GM18519 (cell line): ENCODE results near the gene AKAP12.
"Not testable (repeated sequence)": the region's sequence is repeated elsewhere in the genome, so short reads cannot be mapped to it uniquely, and the experiment has no call there.

Experiments used
- ATAC-seq: cut with Tn5 transposase; IDR thresholded peaks from one replicate; pipeline ENCODE4 v1.9.1; 2021; ENCODE audit warnings: mild to moderate bottlenecking, moderate library complexity; ENCODE audit not compliant: unreplicated experiment, low FRiP score

The AKAP12 gene

DNA sequence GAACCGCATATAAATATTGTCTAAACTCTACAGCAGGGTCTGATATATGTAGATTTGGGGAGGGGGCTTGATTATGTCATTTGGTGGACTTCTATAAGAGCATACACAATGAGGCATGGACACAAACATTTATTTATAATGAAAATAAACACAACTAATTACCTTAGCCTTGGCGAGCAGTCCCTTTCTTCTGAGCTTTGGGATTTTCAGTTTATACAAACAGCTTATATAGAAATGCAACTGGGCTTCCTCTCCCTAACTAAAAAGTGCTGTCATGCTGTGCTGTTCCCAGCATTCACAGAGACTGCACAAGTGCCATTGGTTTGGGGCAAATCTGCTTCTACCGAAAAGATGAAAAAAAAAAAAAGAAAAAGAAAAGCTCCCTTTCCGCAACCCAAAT lies 69.9 kb downstream of the AKAP12 start:
- ATAC-seq, result no peak

DNA sequence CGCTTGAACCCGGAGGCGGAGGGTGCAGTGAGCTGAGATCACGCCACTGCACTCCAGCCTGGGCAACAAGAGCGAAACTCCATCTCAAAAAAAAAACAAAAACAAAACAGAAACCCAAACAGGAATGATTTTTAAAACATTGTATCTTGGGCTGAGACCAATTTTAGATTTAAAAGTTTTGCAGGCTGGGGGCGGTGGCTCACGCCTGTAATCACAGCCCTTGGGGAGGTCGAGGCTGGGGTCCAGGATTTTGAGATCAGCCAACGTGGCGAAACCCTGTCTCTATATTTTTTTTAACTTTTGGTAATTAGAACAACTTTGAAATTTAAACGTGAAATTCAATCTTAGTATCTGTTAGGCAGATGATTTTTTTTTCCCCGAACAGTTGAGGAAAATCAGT lies 70.5 kb downstream of the AKAP12 start:
- no peak for ATAC-seq

DNA sequence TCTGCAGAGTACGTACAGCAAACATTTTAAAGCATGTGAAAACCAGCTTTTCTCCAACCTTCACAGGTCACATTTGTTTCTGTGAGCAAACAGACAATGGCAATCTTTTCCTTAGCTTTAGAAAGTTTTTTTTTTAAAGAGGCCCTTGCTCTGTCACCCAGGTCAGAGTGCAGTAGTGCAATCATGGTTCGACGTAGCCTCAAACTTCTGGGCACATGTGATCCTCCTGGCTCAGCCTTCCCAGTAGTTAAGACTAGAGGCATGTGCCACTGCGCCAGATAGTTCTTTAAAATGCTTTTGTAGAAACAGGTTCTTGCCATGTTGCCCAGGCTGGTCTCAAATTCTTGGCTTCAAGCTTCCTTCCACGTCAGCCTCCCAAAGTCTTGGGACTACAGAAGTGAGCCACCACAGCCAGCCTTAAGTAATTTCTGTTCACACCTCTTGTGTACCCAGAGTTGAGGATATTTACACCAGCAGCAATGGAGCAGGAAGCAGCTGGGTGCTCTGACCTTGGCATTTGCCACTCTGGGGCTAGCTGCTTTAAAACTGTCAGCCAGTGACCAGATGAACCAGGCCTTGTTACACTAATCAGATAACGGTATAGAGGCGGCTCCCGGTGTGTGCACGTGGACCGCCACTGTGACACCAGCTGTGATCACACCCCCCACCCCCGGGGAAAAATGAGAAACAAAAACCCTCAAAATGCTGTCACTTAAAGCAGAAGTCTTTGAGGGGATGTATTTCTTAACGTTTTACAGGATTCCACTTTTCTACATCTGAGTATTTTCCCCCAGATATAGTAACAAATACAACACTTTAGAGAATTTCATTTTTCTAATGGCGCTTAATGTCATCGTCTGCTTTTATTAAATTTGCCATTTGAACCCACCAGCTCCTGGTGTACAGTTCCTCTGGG lies 71.3 kb downstream of the AKAP12 start:
- ATAC-seq, result no peak

DNA sequence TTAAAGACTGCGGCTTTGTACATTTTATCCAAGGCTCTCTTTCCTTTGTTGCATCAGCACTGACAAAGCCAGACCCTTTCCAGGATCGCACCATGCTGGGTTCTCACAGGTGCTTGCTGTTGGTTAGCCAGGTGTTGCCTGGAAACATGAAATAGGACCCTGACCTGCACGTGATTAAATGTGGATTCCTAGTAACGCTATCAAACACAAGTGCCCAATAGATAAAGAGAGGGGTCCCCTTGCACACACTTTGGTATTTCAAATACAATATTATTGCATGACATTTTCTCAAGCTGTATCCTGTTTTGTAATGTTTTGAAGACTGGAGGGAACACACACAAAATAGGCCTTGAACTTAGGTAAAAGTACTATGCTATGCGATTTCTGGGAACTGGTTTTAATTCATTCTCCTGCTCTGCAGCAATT lies 73.3 kb downstream of the AKAP12 start:
- no peak for ATAC-seq

DNA sequence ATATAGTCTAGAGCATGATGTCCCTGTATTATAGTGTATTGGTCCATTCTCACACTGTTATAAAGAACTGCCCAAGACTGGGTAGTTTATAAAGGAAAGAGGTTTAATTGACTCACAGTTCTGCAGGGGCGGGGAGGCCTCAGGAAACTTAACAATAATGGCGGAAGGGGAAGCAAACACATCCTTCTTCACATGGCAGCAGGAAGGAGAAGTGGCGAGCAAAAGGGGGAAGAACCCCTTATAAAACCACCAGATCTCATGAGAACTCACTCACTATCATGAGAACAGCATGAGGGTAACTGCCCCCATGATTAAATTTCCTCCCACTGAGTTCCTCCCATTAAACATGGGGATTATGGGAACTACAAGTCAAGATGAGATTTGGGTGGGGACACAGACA lies 75.9 kb downstream of the AKAP12 start:
- not testable (repeated sequence) for ATAC-seq

DNA sequence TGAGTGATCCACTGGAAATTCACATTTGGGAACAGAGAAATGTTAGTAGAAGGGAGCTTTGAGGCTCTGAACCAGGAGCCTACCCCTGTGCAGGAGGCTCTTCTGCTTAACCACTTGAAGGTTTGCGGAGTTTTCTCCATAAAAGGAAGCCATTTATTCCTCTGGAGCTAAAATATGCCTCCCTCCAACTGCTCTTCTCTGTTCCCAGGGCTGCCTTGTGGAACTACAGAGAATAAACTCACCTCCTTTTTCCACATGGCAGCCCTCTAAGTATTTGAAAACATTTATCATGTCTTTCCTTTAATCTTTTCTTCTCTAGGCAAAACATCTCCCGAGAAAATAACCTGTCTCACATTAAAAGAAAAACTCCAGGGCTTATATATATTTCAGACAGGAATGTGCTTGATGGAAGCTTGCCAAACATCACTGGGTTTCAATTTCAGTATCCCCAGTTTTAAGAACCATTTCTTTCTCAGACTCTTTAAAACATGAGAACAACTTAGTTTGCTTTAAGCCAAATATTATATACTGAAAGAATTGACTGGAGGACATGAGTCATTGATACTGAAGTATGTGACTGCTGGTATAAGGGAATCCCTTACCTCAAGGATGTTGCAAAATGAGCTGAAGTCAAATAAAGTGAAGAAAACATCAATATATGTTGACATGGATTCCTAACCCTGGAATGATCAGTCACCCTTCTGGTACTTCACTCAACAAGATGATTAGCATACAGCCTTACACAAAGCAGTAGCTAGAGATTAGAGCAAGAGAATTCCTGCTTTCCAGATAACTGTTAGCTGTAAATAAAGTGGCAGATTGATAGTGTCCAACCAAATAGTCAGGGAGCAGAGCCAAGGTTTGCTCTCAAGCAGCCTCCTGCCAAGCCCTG lies 77.6 kb downstream of the AKAP12 start:
- ATAC-seq, result no peak

DNA sequence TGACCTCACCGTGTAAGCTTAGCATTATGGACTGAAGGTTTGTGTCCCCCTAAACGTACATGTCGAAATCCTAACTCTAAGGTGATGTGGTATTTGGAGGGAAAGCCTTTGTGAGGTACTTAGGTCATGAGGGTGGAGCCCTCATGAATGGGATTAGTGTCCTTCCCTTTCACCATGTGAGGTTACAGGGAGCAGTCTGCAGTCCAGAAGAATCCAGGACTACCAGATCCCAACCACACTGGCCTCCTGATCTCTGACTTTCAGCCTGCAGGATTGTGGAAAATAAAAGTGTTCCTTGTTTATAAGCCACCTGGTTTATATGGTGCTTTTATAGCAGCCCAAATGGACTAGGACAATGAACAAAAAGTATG lies 78.2 kb downstream of the AKAP12 start:
- no peak for ATAC-seq

DNA sequence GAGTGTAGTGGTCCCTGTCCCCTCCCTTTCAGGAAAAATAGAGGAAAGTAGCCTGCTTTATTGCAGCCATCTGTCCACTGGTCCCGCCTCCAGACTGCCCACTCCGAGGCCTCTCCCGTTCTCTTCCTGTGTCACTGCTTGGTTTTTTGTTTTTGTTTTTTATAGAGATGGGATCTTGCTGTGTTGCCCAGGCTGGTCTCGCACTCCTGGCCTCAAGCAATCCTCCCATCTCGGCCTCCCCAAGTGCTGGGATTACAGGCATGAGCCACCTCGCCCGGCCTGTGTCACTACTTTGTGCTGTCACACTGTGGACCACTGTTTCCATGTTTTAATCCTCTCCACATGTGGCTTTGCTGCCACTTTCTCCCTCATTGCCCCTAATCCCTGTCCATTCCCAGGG lies 80.4 kb downstream of the AKAP12 start:
- ATAC-seq, result no peak

DNA sequence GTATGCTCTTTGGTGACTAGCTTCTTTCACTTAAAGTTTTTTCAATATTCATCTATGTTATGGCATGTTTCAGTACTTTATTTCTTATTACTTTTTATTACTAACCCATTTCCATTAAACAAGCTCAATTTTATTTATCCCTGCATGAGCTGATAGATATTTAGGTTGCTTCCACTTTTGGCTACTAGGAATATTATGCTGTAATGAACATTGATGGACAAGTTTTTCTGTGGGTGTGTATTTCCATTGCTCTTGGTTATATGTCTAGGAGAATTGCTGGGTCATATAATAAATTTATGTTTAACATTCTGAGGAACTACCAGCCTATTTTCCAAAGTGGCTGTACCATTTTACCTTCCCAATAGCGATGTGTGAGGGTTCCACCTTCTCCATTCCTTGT lies 81.7 kb downstream of the AKAP12 start:
- no peak for ATAC-seq

DNA sequence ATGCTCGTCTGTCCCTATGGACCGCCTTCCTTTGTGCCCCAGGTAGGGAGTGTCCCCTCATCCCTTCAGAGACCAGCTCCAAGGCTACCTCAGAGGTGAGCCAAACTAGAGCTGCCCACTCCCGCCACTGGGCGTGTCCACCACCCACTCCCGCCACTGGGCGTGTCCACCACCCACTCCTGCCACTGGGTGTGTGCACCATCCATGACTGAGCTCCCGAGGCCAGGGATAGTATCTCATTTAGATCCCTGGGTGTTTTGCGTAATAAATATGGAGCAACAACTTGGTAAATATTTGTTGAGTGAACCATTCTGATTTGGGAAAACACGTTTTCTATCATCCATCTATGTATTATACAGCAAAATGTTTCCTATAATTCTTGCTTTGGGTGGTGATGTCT lies 82.8 kb downstream of the AKAP12 start:
- no peak for ATAC-seq

DNA sequence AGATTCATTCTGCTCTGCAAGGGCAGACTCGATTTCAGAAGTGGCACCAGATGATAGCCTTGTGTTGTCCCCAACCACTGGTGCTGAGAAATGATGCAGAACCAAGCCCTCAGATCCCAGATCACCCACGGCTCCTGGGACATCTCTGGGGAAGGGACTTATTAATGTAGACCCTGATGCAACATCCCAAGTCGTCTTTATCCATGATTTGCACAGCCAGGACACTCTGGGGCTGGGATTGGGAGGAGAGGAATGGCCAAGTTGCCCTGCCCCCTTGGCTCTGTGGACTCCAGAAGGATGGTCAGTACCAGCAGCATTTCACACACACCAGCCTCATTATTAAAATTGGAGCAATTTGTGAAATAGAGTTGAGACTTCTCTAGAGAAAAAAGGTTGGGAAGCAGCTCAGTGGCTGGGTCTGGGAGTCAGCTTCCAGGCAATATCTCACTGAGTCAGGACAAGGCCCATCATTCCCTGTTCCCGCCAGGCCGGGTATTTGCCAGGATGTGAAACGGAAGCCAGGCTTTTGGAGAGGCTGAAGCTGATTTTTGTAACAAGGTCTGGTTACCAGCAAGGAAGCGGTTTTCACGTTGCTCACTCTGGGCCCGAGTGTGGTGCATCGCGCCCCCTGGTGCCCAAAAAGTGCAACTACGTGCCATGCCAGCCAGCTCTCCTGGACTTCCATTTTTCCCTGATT lies 84.2 kb downstream of the AKAP12 start:
- ATAC-seq, result peak; percentile 61

DNA sequence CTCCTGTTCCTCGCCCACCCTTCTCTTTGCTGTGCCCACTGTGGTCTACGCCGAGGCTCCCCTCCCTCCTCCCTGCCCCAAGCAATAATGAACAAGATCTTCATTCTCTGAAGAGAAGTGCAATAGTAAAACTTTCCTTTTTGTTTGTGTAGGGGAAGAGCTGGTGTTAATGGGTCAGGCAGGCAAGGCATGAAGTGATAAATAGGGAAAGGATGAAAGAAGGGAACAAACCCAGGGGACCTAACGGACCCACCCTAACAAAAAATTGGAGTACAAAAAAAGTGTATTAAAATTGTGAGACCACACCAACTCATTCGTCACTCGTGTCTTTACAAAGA lies 84.7 kb downstream of the AKAP12 start:
- ATAC-seq, result no peak

DNA sequence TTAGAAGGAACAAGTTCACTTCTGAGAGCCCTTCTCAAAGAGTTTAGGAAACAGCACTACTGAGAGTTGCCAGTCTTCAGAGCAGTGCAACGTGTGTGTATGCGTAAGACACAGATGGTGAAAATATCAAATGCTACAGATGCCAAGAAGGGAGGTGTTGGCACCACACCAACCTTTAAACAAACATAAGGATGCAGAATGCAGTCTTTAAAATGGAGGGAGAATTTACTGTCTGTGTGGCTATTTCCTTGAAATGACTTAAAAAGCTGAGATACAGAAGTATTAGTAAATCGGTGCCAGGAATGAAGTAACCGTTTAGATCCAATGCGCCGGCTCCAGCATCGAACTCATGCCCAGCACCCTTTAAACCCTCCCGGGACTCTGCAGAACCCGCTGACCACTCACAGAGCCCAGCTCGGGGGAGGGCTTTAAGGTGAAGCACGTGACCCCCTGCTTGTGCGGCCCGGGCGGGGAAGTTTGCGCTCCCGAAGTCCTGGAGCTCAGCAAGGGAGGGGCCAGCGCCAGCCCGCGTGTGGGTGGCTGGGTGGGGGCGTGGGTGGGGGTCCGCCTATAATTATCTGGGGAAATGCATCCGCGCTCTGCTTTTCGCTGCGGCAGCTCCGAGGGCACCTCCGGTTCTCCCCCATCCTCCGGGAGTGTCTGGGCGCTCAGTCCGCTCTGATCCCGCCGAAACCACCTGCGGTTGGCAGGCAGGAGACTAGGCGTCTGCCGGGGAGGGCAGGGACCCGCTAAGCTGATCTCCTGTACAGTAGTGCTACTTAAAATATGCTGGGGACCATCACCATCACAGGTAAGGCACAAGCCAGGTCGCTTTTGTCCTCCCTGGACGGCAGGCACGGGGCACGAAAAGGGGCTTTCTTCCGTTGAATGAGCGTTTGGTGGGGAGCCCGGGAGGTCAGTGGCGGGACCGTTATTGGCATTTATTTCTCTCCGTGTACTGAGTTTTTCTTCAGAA lies 85.6 kb downstream of the AKAP12 start:
- no peak for ATAC-seq

DNA sequence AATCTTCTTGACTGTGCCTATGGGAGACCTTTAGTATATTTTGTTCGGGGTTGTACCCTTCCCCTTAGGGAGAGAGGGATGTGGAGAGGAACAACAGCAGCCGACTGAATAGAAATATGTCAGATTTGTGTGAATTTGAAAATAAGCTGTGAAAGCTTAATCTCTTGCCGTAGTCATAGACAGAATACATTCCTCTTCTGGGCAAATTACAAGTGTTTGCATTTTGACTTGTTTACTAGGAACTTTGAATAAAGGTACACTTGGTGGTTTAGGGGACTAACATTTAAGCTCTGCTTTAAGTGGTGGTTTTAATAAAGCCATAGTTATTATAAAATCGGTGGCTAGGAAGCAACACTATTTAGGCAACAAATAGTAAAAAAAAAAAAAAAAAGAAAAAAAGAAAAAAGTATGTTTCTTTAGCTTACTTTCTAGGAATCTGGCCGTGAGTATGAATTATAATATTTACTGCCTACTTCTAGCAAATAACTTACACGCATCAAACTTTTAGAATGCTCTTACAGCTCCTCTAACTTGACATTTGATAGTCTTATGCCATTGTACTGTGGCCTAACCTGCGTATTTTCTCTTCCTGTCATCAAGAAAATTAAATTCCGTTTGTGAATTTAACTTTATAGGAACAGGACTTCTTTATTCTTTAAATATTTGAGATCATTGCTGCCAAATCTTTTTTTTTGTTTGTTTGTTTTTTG lies 86.5 kb downstream of the AKAP12 start:
- ATAC-seq, result no peak

DNA sequence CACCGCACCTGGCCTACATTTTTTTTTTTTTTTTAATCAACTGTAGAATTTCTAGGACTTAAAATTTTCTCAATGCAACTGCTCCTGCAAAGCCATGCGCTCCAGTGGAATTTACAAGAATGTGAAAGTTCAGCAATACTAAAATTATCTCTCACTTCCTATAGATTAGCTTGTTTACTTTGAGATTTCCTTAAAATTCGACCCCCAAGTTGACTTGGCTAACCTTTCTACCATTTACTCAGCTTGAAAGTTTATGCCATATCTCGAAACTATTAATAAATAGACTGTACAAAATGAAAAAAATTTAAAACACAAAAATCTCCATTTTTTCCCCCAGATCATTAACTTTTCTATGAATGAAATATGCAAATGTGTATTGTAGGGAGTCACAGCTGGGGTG lies 87.3 kb downstream of the AKAP12 start:
- no peak for ATAC-seq

DNA sequence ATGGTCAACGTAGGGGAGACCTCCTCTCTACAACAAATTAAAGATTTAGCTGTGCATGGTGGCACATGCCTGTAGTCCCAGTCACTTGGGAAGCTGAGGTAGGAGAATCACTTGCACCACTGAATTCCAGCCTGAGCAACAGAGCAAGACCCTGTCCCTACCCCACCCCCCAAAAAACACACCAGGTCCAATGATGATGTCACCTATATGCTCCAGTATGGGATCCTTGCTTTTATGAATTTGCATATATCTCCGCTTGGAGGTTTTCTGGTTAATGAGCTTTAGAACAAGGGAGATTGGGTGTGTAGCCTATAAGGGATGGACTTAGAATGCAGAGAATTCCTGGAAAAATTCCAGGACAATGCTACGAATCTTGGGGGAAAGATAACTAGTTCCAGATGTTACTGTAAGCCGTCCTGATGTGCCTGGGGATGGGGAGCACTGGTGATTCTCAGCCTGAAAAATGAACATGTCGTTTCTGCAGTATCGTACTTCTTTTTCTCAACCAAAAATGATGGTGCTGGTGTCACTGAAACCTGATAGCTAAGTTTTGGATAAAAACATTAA lies 90.4 kb downstream of the AKAP12 start:
- ATAC-seq, result no peak

DNA sequence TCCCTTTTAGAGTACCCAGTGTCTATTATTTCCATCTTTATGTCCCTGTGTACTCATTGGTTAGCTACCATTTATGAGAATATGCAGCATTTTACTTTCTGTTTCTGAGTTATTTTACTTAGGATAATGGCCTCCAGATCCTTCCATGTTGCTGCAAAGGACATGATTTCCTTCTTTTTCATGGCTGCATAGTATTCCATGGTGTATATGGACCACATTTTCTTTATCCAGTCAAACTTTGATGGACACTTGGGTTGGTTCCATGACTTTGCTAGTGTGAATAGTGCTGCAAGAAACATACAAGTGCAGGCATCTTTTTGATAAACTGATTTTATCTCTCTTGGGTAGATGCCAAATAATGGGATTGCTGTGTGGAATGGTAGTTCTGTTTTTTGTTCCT lies 96.2 kb downstream of the AKAP12 start:
- no peak for ATAC-seq

DNA sequence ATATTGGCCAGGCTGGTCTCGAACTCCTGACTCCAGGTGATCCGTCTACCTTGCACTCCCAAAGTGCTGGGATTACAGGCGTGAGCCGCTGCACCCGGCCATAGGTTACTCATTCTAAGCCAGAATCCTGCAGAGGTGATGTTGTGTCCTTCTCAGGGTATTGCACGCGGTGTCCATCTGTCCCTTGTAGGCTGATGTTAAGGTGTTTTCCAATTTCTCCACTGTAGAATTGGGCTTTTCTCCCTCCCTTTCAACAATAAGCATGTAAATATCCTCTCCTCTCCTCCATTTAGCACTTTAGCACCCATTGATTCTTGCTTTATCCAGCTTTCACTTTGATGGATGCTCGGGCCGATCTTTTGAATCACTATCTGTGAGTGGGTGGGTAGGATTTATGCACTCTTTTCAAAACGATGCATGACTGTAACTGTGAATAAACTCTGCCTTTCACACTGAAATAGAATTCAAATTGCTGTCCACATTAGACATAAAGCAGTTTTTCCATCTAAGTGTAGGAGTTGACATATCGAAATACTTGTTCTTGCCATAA lies 99.0 kb downstream of the AKAP12 start:
- ATAC-seq, result no peak

DNA sequence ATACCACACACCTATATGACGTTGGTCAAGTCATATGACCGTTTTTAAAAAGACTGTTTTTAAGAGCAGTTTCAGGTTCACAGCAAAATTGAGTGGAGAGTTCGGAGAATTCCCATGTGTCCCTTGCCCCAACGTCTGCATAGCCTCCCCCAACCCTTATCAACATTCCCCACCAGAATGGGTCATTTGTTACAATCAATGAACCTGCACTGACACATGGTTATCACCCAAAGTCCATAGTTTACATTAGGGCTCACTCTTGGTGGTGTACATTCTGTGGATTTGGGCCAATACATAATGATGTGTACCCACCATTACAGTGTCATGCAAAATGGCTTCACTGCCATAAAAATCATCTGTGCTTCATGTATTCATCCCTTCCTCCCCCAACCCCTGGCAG lies 99.6 kb downstream of the AKAP12 start:
- no peak for ATAC-seq
